HG03460 (cell line): ENCODE data around the gene GPC1.

Source experiments
- ATAC-seq: cut with Tn5 transposase; IDR thresholded peaks from one replicate; pipeline ENCODE4 v1.9.1; 2021; ENCODE audit not compliant: unreplicated experiment

GPC1 gene

GRCh38 chr2:240431271-240431660, 4.2 kb upstream of the GPC1 start:
- no peak for ATAC-seq

- no peak for ATAC-seq
Measured at GRCh38 chr2:240431661-240432424, 3.6 kb upstream of the GPC1 start.

- ATAC-seq, result no peak
Measured at GRCh38 chr2:240432430-240432819, 3.0 kb upstream of the GPC1 start.

GRCh38 chr2:240432820-240433801, 2.4 kb upstream of the GPC1 start:
- no peak for ATAC-seq

GRCh38 chr2:240433973-240434727, 1.3 kb upstream of the GPC1 start:
- ATAC-seq, result no peak

DNA sequence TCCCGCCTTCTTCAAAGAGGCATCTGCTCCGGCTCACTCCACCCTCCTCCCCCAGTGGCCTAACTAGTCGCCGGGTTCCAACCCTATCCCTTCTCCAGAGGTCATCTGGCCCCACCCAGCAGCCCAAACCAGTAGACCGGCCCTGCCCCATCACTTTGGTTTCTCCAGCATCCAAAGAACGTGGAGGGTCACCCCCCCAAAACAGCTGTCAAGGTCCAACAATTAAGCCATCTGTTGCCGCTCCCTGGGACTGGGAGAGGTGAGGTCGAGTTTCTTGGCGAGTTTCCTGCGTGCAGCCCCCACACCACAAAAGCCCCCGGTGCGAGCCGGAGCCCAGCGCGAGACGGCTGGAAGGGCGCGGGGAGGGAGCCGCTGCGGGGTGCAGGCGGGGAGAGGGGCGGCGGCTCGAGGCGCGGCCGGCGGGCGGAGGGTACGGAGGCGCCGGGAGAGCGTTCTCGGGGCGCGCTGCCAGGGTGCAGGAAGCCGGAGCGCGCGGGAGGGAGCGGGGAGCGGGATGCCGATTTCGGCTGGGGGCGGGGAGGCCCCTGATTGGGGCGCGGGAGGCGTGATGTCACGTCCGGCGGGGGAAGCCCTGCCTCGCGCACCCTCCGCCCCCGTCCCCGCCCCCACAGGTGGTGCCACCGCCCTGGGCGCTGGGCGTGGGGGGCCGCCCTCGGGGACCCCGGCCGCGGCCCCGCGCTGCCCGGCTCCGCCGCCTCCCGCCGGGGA, 571 bp upstream of the GPC1 start:
- ATAC-seq, result no peak

- ATAC-seq, result no peak
Measured at GRCh38 chr2:240435948-240436682, 652 bp downstream of the GPC1 start.

- no peak for ATAC-seq
Measured at GRCh38 chr2:240436683-240437550, 1.5 kb downstream of the GPC1 start.

- ATAC-seq, result no peak
Measured at GRCh38 chr2:240437551-240437860, 2.0 kb downstream of the GPC1 start.

DNA sequence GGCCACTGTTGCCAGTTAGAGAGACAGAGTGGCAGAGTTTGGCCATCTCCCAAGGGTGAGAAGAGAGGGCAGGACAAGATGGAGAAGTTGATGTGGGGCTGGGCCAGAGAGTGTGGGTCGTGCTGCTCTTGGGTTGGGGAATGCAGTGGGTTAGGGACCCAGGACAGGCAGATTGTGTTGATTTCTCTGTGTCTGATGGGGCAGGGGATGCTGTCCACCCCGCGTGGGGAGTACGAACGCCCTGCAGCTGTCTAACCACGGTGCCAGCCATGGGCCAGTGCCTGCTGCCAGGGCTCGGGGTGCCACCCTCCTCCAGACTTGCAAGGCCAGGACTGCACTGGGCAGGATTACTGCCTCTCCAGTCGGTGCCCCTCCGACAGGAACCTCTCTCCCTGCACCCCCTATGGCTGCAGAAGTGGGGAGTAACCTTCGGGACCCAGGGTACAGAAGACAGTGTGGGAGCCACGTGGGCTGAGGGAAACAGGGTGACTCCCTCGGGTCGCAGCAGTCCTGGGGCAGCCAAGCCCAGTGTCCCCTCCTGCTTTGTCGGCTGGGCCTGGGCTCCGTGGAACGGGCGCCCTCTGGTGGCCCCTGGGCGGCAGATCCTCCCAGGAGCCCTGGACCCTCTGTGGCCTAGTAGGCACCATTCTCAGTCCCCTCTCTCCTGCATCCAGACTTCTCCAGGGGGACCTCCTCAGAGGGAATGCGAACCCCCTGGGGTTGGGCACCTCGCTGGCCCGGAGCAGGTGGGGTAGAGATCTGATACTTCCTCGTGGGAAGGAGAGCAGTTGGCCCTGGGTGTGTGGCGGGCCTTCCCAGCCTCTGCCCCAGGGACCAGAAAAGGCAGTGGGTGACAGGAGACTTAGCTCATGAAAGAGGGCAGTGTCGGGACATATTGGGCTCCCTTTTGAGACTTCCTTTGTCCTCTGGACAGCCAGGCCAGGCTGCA, 2.7 kb downstream of the GPC1 start:
- no peak for ATAC-seq

DNA sequence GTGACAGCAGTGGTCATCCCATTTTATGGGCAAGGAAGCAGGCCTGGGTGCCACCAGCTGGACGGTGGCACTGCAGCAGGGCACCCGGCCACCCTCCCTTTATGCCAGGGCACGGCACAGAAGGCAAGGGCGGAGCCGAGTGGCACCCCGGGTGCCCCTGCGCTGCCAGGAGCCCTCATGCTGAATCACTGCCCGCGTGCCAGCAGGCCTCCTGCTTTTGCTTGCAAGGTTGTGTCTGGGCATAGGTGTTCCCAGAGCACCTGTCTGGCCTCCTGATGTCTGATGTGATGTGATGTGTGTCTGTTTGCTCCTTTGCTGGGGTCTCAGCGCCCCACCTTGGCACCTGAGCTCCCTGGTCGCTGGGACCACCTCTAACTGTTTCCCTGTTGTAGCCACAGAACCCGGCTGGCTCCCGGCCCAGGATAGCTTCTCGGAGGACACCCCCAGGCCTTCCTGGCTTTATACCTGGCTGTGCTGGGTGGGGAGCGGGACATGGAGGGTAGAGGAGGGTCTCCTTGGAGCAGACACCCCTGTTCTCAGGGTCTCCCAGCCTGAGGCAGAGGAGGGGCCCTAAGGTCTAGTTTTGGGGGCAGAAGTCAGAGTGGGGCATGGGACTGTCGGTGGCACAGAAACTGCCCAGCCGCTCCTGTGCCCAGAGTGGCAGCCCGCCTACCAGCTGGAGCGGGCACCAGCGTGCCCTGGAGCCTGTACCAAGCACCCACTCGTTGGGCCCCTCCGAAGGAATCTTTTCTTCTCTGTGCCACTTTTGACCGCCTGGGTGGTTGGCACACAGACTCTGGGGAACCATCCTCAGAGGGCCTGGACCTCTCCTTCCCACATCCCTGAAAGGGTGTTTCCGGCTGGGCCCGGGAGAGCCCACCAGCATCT, 3.6 kb downstream of the GPC1 start:
- ATAC-seq, result no peak

DNA sequence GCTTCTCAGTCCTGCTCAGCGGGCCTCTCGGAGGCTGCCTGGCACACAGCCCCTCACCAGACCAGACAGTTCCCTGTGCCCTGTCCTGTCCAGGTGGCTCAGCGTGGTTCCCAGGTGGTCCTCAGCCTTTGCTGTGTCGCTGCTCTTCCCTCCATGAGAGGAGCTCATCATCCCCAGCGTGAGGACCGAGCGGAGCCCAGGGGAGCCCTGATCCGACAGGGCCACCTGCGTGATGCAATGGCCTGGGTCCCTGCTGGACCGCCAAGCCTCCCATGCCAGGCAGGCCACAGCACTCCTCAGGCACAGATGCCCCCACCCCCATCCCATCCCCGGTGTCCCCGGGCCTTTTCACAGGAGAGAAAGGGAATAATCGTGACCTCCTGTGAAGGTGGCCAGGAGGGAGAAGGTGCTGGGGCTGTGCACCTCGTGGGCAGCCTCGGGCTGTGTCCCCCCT, 4.3 kb downstream of the GPC1 start:
- ATAC-seq, result no peak

- no peak for ATAC-seq
Measured at GRCh38 chr2:240440251-240440650, 4.8 kb downstream of the GPC1 start.

GRCh38 chr2:240440704-240441320, 5.3 kb downstream of the GPC1 start:
- ATAC-seq, result no peak

- no peak for ATAC-seq
Measured at GRCh38 chr2:240441326-240441992, 6.0 kb downstream of the GPC1 start.

DNA sequence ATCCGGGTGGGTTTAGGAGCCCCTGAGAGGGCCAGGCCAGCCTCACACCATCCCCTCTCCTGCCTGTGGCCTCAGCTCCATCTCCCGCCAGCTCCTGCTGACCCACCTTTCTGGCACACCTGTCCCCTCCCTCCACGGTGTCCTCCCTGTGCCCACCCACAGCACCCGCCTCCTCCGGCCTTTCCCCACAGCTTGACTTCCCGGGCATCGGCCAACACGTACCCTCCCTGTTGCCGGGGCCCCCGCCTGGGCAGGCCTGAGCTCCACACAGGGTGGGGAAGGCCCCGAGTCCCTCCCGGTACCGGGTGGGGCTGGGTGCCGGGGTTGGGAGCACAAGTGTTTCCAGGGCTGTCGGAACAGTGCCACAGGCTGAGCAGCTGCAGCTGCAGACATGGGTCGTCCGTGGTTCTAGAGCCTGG, 6.5 kb downstream of the GPC1 start:
- no peak for ATAC-seq
